Ascending aorta (tissue), 2 donors: ENCODE measurements around the gene IZUMO1R. TPM values are rescaled to one million over a fixed set of nuclear protein-coding genes. Genes with fewer than 3 reads are reported as not detected.

Experiments
- DNase-seq, 2 donors: peaks; one replicate each; pipeline ENCODE4 v3.0.0-alpha.2; 2019; ENCODE audit warnings: low spot score in 2 of 2
- H3K27ac ChIP-seq, 2 donors: fragments of 200-600 bp; sonication (generic); one replicate each; pipeline ENCODE4 v1.5.1; 2016 to 2017; ENCODE audit warnings: mild to moderate bottlenecking in 1 of 2
- H3K27me3 ChIP-seq: fragments of 200-600 bp; sonication (generic); one replicate; pipeline ENCODE4 v1.5.1; 2017
- H3K36me3 ChIP-seq, 2 donors: fragments of 200-600 bp; sonication (generic); one replicate each; pipeline ENCODE4 v1.5.1; 2016
- H3K4me1 ChIP-seq, 2 donors: fragments of 200-600 bp; sonication (generic); one replicate each; pipeline ENCODE4 v1.5.1; 2016 to 2017; ENCODE audit warnings: mild to moderate bottlenecking in 1 of 2
- H3K4me3 ChIP-seq, 2 donors: fragments of 200-600 bp; sonication (generic); one replicate each; pipeline ENCODE4 v1.5.1; 2016 to 2017; ENCODE audit warnings: mild to moderate bottlenecking in 1 of 2
- H3K9me3 ChIP-seq, 2 donors: fragments of 200-600 bp; sonication (generic); one replicate each; pipeline ENCODE4 v1.5.1; 2016
- intact Hi-C: fragments of 100-400 bp; cut with DNase I; formaldehyde crosslinking; loops from one replicate; pipeline ENCODE4 v1.15.1; 2023
- total RNA-seq: library from RNA; depleted of rRNA; stranded (reverse); fragments of >200 nt; gene quantifications from one replicate; pipeline ENCODE4 v1.1.0, GENCODE V29; 2016
- TF ChIP-seq, protein P1 (sequence below), 3 experiments: fragments of 200-600 bp in 2 of 3; fragments of 450-650 bp in 1 of 3; sonication (generic) in 2 of 3; IDR thresholded peaks; one replicate each; pipeline ENCODE4 v1.5.1; 2016 to 2019; ENCODE audit warnings: antibody characterized with exemption in 3 of 3, mild to moderate bottlenecking in 1 of 3, moderate library complexity in 1 of 3

The IZUMO1R gene
- total RNA-seq, 1 donor from 2014 or later = not detected

DNA sequence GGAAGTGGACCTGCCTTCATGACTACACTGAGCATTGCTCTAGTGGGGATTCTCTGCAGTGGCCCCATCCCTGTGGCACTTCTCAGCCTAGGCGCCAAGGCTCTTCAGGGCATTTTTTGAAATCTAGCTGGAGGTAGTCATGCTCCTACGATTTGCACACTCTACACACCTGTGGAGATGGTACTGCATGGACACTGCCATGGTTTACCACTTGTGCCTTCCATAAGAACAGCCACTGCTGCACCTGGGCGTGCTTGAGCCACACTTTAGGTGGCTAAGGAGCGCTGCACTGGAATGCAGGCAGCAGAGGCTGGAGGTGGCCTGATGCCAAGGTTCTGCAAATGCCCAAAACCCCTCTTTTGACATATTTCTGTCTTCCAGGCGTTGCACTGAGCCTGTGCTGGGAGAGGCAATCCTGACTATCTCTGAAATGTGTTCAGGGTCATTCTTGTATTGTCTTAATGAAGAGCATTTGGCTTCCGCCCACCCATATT, 24.3 kb downstream of the IZUMO1R start:
- intact Hi-C loops = no loop called here
- peaks cover 0 to 5% of the 10 kb centered on the region in 2 donors for H3K9me3 ChIP-seq
- H3K27me3 ChIP-seq = no peaks in the 10 kb centered on the region
- DNase-seq = no peak
- H3K27ac ChIP-seq = no peak overlapping the region
- H3K4me3 ChIP-seq = no peak overlapping the region
- TF ChIP-seq, protein P1, sequence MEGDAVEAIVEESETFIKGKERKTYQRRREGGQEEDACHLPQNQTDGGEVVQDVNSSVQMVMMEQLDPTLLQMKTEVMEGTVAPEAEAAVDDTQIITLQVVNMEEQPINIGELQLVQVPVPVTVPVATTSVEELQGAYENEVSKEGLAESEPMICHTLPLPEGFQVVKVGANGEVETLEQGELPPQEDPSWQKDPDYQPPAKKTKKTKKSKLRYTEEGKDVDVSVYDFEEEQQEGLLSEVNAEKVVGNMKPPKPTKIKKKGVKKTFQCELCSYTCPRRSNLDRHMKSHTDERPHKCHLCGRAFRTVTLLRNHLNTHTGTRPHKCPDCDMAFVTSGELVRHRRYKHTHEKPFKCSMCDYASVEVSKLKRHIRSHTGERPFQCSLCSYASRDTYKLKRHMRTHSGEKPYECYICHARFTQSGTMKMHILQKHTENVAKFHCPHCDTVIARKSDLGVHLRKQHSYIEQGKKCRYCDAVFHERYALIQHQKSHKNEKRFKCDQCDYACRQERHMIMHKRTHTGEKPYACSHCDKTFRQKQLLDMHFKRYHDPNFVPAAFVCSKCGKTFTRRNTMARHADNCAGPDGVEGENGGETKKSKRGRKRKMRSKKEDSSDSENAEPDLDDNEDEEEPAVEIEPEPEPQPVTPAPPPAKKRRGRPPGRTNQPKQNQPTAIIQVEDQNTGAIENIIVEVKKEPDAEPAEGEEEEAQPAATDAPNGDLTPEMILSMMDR (IDR thresholded peaks at IDR 0.05) = no peak
- H3K4me1 ChIP-seq = no peaks in the 10 kb centered on the region
- no peaks in the 10 kb centered on the region for H3K36me3 ChIP-seq

DNA sequence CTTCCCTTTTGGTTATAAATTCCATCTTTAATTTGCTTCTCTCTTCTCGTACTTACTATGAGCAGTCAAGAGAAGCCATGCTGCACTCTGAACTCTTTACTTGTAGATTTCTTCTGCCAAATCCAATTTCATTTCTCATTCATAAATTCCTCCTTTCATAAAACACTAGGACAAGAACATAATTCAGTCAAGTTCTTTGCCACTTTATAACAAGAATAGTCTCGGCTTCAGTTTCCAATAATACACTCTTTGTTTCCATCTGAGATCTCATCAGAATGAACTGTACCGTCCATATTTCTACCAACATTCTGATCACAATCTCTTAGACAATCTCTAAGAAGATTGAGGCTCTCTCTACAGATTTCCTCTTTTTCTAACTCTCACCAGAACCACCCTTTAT, 25.1 kb downstream of the IZUMO1R start:
- no peak overlapping the region for H3K4me3 ChIP-seq
- TF ChIP-seq, protein P1 (IDR thresholded peaks at IDR 0.05) = no peak
- no peaks in the 10 kb centered on the region for H3K36me3 ChIP-seq
- intact Hi-C loops = no loop called here
- H3K27ac ChIP-seq = no peak overlapping the region
- no peak for DNase-seq
- H3K27me3 ChIP-seq = no peaks in the 10 kb centered on the region
- H3K4me1 ChIP-seq = no peaks in the 10 kb centered on the region
- peaks cover 0 to 5% of the 10 kb centered on the region in 2 donors for H3K9me3 ChIP-seq

DNA sequence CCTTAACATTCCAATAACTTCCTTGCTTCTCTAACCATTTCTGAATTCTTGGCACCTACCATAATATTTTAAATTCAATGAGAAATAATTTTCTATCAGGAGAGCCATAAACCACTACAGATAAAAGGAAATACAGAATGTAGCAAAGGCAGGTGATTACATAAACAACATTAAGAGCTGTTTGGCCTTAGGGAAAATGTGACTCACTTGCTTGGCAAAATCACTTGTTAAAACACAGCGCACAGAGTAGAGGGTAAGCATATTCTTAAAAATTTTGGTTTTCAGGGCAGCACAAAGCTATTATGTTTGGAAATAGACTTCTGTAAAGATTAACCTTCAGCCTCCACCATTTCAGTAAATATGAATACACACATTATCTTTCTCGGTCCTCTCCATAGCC, 26.4 kb downstream of the IZUMO1R start:
- Histone ChIP-seq H3K9me3 (peaks cover 0 to 5% of the 10 kb centered on the region in 2 donors), H3K4me3 (no peak overlapping the region), H3K4me1 (no peaks in the 10 kb centered on the region), H3K27me3 (no peaks in the 10 kb centered on the region), H3K36me3 (no peaks in the 10 kb centered on the region), H3K27ac (no peak overlapping the region)
- DNase-seq = no peak
- intact Hi-C loops = no loop called here
- TF ChIP-seq, protein P1 (IDR thresholded peaks at IDR 0.05) = no peak

GRCh38 chr11:94332814-94333213, 28.4 kb downstream of the IZUMO1R start:
- TF ChIP-seq, protein P1 (IDR thresholded peaks at IDR 0.05) = no peak
- intact Hi-C loops = no loop called here
- H3K4me1 ChIP-seq = no peaks in the 10 kb centered on the region

GRCh38 chr11:94336033-94336432, 31.7 kb downstream of the IZUMO1R start:
- no peak for DNase-seq
- H3K9me3 ChIP-seq = no peaks in the 10 kb centered on the region
- intact Hi-C loops = no loop called here
- no peak overlapping the region for H3K4me3 ChIP-seq
- no peaks in the 10 kb centered on the region for H3K36me3 ChIP-seq
- no peak overlapping the region for H3K27ac ChIP-seq
- H3K27me3 ChIP-seq = no peaks in the 10 kb centered on the region
- no peaks in the 10 kb centered on the region for H3K4me1 ChIP-seq
- TF ChIP-seq, protein P1 (IDR thresholded peaks at IDR 0.05) = no peak

More at GRCh38 chr11:94332814-94333213, 28.4 kb downstream of the IZUMO1R start:
- no peak overlapping the region for H3K4me3 ChIP-seq
- H3K36me3 ChIP-seq = no peaks in the 10 kb centered on the region
- no peaks in the 10 kb centered on the region for H3K27me3 ChIP-seq
- DNase-seq = no peak
- no peaks in the 10 kb centered on the region for H3K9me3 ChIP-seq
- H3K27ac ChIP-seq = no peak overlapping the region

DNA sequence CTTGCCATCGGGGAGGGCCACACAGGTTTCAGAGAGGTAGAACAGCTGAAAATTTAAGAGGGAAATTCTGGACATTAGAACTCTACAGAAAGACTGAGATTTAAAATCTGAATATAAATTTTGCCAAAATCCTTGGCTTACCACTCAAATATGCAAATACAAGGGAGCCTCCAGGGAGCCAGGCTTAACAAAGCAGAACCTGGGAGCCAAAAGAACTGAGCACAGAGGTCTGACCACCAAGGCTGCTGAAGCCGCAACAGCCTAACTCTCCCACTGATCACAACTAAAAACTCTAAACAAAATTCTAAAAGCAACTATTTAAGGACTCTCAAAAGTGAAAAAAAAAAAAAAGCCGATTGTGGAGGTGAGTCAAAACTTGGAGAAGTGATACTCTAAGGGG, 34.3 kb downstream of the IZUMO1R start:
- DNase-seq = no peak
- Histone ChIP-seq H3K4me3 (no peak overlapping the region), H3K9me3 (no peaks in the 10 kb centered on the region), H3K27me3 (no peaks in the 10 kb centered on the region), H3K27ac (no peak overlapping the region), H3K36me3 (no peaks in the 10 kb centered on the region), H3K4me1 (no peaks in the 10 kb centered on the region)
- intact Hi-C loops = no loop called here
- TF ChIP-seq, protein P1 (IDR thresholded peaks at IDR 0.05) = no peak
